ENCODE measurements around the gene TBL3.

GRCh38 chr16:1979271-1980029 is 7.6 kb downstream of the TBL3 start:
- TF ChIP-seq CTCF (conservative IDR thresholded peaks at IDR 0.05) (no peak; the same call in 1 of the 2 replicates), EZH2 (IDR thresholded peaks at IDR 0.05; ENCODE audit: low read depth) (no peak)
